Dendritic cell treated with granulocyte-macrophage colony-stimulating factor and Interleukin-4, amounts not matched to agents 40 ng/mL and 50 ng/mL, for 4 days (primary cell): Measurements from ENCODE around the gene SLIT1.

Experiments
- H3K27ac Mint-ChIP-seq: one replicate; pipeline ENCODE4 v1.8.0; 2022; ENCODE audit warnings: mild to moderate bottlenecking, mixed read lengths
- H3K27me3 Mint-ChIP-seq: one replicate; pipeline ENCODE4 v1.8.0; 2022; ENCODE audit warnings: mild to moderate bottlenecking, mixed read lengths
- H3K36me3 Mint-ChIP-seq: one replicate; pipeline ENCODE4 v1.8.0; 2022; ENCODE audit warnings: low read depth, mixed read lengths
- H3K4me1 Mint-ChIP-seq: one replicate; pipeline ENCODE4 v1.8.0; 2022; ENCODE audit warnings: low read depth, mixed read lengths
- H3K4me3 Mint-ChIP-seq: one replicate; pipeline ENCODE4 v1.8.0; 2022; ENCODE audit warnings: mild to moderate bottlenecking, moderate library complexity, mixed read lengths
- H3K9me3 Mint-ChIP-seq: one replicate; pipeline ENCODE4 v1.8.0; 2022; ENCODE audit warnings: mixed read lengths
- intact Hi-C: fragments of 100-400 bp; cut with micrococcal nuclease; formaldehyde crosslinking; loops from one replicate; pipeline ENCODE4 v1.15.0; 2022

SLIT1 gene

DNA sequence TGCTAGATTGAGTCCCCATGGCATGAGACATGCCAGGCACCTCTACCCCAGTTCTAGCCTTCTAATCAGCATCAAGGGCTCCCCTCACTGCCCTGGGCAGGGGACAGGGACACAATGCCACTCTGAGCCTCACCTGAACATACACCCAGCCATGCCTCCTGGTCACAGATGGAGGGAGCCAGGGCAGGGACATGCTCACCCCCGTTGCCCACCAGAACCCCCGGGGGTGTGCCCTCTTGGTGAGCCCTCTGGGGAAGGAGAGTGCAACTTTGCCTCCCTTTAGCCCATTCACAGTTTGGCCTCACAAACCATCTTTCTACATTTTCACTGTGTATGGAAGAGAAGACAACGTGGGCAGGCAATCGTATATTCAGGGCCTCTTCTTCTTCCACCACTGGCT lies 186.4 kb downstream of the SLIT1 start:
- no peak overlapping the region for H3K4me3 Mint-ChIP-seq
- H3K36me3 Mint-ChIP-seq, result no peaks in the 10 kb centered on the region
- no peaks in the 10 kb centered on the region for H3K27me3 Mint-ChIP-seq
- no peak overlapping the region for H3K27ac Mint-ChIP-seq
- intact Hi-C loops, result no loop called here
- H3K9me3 Mint-ChIP-seq, result no peaks in the 10 kb centered on the region
- H3K4me1 Mint-ChIP-seq, result no peaks in the 10 kb centered on the region

- H3K27ac Mint-ChIP-seq, result no peak overlapping the region
- intact Hi-C loops, result no loop called here
- H3K9me3 Mint-ChIP-seq, result no peaks in the 10 kb centered on the region
- H3K4me1 Mint-ChIP-seq, result no peaks in the 10 kb centered on the region
- H3K36me3 Mint-ChIP-seq, result no peaks in the 10 kb centered on the region
- H3K27me3 Mint-ChIP-seq, result no peaks in the 10 kb centered on the region
- H3K4me3 Mint-ChIP-seq, result no peak overlapping the region
Observed at GRCh38 chr10:96998329-96998888, 187.3 kb downstream of the SLIT1 start.

GRCh38 chr10:96996275-96996965 lies 189.3 kb downstream of the SLIT1 start:
- intact Hi-C loops, result no loop called here
- H3K4me3 Mint-ChIP-seq, result no peak overlapping the region
- no peak overlapping the region for H3K27ac Mint-ChIP-seq
- H3K27me3 Mint-ChIP-seq, result no peaks in the 10 kb centered on the region
- H3K36me3 Mint-ChIP-seq, result no peaks in the 10 kb centered on the region
- H3K4me1 Mint-ChIP-seq, result no peaks in the 10 kb centered on the region
- no peaks in the 10 kb centered on the region for H3K9me3 Mint-ChIP-seq

DNA sequence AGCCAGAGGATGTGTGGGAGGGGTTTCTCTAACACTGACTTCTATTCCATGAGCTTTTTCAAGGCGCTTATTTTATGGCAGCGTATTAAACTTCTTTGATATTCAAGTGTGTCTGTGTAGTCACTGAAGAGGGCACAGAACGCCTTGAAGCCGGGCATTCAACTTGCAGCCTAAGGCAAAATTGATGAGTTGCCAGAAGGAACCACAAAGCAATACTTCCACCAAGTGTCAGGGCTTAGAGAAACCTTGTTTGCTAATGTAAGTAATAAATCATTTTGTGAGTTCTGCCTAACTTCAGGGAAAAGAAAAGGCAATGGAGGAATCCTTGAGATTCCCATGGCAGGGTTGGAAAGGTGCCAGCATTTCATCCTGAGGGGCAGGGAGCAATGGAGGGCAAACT lies 189.9 kb downstream of the SLIT1 start:
- no peaks in the 10 kb centered on the region for H3K9me3 Mint-ChIP-seq
- no peaks in the 10 kb centered on the region for H3K36me3 Mint-ChIP-seq

DNA sequence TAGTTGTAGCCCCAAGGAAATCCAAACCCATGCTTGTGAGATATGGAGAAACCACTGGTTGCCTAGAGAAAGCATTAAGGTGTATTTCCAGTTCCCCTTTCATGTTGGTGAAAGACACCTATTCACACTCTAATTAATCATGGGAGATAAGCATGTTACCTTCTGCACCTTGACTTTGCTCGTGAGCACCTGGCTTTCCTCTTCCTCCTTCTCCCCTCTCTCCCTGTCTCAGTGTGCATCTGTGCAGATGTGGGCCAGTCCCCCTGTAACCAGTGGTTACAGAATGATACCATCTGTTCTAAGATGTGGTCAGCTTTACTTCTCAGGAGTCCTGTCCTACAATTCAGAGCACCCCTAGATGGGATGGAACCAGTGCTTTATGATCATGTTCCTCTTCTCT lies 193.0 kb downstream of the SLIT1 start:
- no peak overlapping the region for H3K27ac Mint-ChIP-seq
- H3K9me3 Mint-ChIP-seq, result no peaks in the 10 kb centered on the region

More for the DNA sequence above, 189.9 kb downstream of the SLIT1 start:
- Mint-ChIP-seq H3K4me3 (no peak overlapping the region), H3K27ac (no peak overlapping the region), H3K27me3 (no peaks in the 10 kb centered on the region), H3K4me1 (no peaks in the 10 kb centered on the region)
- intact Hi-C loops, result no loop called here

DNA sequence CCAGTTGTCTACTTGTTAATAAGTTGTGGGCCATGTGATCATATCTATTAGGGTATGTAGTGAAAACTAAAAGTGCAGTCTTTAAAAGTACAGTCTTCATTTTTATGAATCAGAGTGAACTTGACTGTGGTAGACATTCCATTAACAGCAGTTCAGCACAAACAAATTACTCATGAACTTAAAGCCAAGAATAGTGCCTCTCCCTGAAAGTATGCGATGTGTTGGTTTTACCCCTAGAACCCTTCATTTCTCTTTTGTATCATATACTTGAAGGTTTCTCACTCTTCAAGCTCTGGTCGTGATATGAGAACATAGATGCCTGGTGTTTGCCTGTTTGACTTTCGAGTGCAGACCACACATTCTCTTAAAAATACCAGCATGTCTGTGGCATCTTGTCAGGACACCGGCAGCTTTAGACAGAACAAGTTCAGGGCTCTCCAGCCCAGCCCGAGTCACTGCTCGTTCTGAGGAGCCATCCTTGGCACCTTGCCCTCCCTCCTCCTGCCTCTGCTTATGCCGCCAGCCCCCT lies 194.4 kb downstream of the SLIT1 start:
- Mint-ChIP-seq H3K4me1 (no peaks in the 10 kb centered on the region), H3K27ac (no peak overlapping the region), H3K9me3 (no peaks in the 10 kb centered on the region), H3K4me3 (no peak overlapping the region), H3K36me3 (peaks cover 7% of the 10 kb centered on the region), H3K27me3 (no peaks in the 10 kb centered on the region)
- intact Hi-C loops, result no loop called here

More for the DNA sequence above, 193.0 kb downstream of the SLIT1 start:
- Mint-ChIP-seq H3K4me1 (no peaks in the 10 kb centered on the region), H3K36me3 (peaks cover 6% of the 10 kb centered on the region), H3K4me3 (no peak overlapping the region), H3K27me3 (no peaks in the 10 kb centered on the region)
- intact Hi-C loops, result no loop called here

DNA sequence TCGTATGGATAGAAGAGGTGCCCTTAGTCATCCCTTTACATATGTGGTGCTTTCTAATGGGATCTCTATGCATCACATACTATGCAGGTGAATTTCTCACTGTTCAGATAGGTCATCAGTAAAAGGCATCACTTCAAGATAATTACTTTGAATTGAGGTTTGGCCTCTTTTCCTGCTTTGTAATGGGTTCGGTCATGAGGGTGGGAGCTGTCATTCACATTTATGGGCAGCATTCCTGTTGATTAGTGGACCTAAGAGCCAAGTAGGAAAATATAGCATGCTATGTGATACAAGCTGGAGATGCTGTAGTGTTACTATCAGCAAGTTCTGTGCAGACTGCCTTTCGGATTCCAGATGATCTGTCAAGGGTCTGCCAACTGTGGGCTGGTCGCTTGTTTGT lies 197.3 kb downstream of the SLIT1 start:
- H3K36me3 Mint-ChIP-seq, result peaks cover 7% of the 10 kb centered on the region
- no peak overlapping the region for H3K4me3 Mint-ChIP-seq
- intact Hi-C loops, result no loop called here
- no peak overlapping the region for H3K27ac Mint-ChIP-seq
- H3K4me1 Mint-ChIP-seq, result peaks cover 17% of the 10 kb centered on the region
- no peaks in the 10 kb centered on the region for H3K9me3 Mint-ChIP-seq
- H3K27me3 Mint-ChIP-seq, result no peaks in the 10 kb centered on the region

DNA sequence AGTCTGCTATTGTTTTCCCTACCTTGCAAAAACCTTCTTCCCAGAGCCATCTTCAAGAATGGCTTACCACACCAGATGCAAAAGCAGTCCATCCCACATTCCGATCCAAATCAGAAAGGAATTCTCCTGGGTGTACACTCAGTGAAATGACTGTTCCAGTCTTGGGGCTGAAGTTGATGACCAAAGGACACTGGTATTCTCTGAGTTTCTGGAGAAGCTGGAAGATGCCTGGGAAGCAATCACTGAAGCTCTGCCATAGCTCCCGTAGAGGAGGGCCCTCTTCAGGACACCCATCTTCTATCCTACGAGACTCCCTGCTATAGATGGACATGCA lies 197.9 kb downstream of the SLIT1 start:
- intact Hi-C loops, result no loop called here
- Mint-ChIP-seq H3K27ac (no peak overlapping the region), H3K4me3 (no peak overlapping the region), H3K9me3 (no peaks in the 10 kb centered on the region), H3K4me1 (peaks cover 20% of the 10 kb centered on the region), H3K36me3 (peaks cover 11% of the 10 kb centered on the region), H3K27me3 (no peaks in the 10 kb centered on the region)

GRCh38 chr10:96987141-96987841 lies 198.5 kb downstream of the SLIT1 start:
- intact Hi-C loops, result no loop called here
- H3K27ac Mint-ChIP-seq, result no peak overlapping the region
- H3K4me3 Mint-ChIP-seq, result no peak overlapping the region
- H3K27me3 Mint-ChIP-seq, result no peaks in the 10 kb centered on the region
- no peaks in the 10 kb centered on the region for H3K9me3 Mint-ChIP-seq
- peaks cover 20% of the 10 kb centered on the region for H3K4me1 Mint-ChIP-seq
- peaks cover 16% of the 10 kb centered on the region for H3K36me3 Mint-ChIP-seq

GRCh38 chr10:96986200-96986856 lies 199.4 kb downstream of the SLIT1 start:
- intact Hi-C loops, result no loop called here
- peaks cover 26% of the 10 kb centered on the region for H3K36me3 Mint-ChIP-seq

GRCh38 chr10:96984541-96985131 lies 201.1 kb downstream of the SLIT1 start:
- Mint-ChIP-seq H3K4me1 (peaks cover 20% of the 10 kb centered on the region), H3K4me3 (peak overlapping the region; percentile 57), H3K27me3 (no peaks in the 10 kb centered on the region), H3K36me3 (peaks cover 34% of the 10 kb centered on the region), H3K9me3 (no peaks in the 10 kb centered on the region), H3K27ac (peak overlapping the region; percentile 20)
- intact Hi-C loops, result no loop called here

More at GRCh38 chr10:96986200-96986856, 199.4 kb downstream of the SLIT1 start:
- peaks cover 20% of the 10 kb centered on the region for H3K4me1 Mint-ChIP-seq
- H3K9me3 Mint-ChIP-seq, result no peaks in the 10 kb centered on the region
- no peaks in the 10 kb centered on the region for H3K27me3 Mint-ChIP-seq
- no peak overlapping the region for H3K27ac Mint-ChIP-seq
- H3K4me3 Mint-ChIP-seq, result no peak overlapping the region

GRCh38 chr10:96982149-96982930 lies 203.4 kb downstream of the SLIT1 start:
- no peaks in the 10 kb centered on the region for H3K27me3 Mint-ChIP-seq
- H3K4me1 Mint-ChIP-seq, result peaks cover 20% of the 10 kb centered on the region
- no peaks in the 10 kb centered on the region for H3K9me3 Mint-ChIP-seq
- no peak overlapping the region for H3K27ac Mint-ChIP-seq
- H3K4me3 Mint-ChIP-seq, result no peak overlapping the region
- H3K36me3 Mint-ChIP-seq, result peaks cover 33% of the 10 kb centered on the region
- intact Hi-C loops, result no loop called here

DNA sequence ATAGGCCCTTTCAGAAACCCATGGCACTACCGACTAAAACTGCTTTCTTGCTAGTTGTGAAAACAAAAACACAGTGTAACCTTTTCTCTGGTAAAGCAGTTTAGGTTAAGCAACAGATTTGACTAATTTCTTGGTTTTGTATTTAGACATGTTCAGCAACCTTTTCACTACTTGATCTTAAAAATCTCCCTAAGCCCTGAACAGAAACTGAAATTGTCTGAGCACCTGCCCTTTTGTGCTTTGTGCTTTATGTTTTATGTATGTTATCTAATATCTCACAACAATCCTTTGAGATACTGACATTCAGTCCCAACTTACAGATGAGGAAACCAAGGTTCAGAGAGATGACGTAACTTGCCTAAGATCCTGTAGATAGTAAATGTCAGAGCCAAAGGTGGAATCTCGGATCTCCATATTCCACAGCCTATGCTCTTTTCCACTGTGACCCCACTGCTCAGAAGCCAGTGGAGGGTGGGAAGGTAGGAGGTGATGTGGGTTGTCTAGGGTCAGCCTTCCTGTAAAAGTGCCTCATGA lies 207.1 kb downstream of the SLIT1 start:
- intact Hi-C loops, result no loop called here
- H3K27me3 Mint-ChIP-seq, result no peaks in the 10 kb centered on the region
- no peaks in the 10 kb centered on the region for H3K9me3 Mint-ChIP-seq
- no peak overlapping the region for H3K27ac Mint-ChIP-seq
- peaks cover 8% of the 10 kb centered on the region for H3K4me1 Mint-ChIP-seq
- H3K36me3 Mint-ChIP-seq, result peaks cover 33% of the 10 kb centered on the region
- H3K4me3 Mint-ChIP-seq, result no peak overlapping the region
